GM10266 (cell line): ENCODE data around the gene SLC35F4.

ENCODE experiments used
- DNase-seq: peaks from one replicate; pipeline ENCODE4 v3.0.0; 2012; ENCODE audit errors: extremely low spot score
- TF ChIP-seq, protein P1 (sequence below): IDR thresholded peaks from 2 replicates; pipeline ENCODE4 v1.5.1; 2012; ENCODE audit warnings: mild to moderate bottlenecking, low read depth; ENCODE audit not compliant: control insufficient read depth, insufficient read depth; ENCODE audit errors: missing control alignments

The SLC35F4 gene

DNA sequence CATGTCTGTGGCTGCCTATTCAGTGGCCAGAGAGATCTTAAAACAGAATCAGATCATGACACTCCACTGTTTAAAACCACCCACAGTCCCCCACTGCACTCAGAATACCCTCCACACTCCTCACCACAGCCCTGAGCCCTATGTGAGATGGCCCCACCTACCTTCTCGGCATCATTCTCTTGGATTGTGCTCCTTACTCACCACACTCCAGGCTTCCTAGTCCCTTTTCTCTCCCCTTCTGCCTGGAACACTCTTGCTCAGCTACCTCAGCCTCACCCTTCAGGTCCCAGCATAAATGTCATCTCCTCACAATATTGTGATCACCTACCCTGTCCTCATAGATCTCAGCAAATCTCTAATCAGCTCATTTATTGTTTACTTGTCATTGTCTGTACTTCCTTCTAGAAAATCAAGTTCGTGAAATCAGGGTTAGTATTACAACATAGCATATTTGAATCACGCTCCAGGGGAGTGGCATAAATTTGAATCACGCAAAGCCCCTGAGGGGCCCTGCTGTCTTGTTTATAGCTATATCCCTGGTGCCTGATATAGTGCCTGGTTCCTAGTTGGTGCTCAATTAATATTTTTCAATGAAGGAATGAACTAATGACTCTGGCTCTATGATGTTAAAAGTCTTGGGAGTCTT is 42.8 kb downstream of the SLC35F4 start:
- no peak for DNase-seq
- TF ChIP-seq, protein P1, sequence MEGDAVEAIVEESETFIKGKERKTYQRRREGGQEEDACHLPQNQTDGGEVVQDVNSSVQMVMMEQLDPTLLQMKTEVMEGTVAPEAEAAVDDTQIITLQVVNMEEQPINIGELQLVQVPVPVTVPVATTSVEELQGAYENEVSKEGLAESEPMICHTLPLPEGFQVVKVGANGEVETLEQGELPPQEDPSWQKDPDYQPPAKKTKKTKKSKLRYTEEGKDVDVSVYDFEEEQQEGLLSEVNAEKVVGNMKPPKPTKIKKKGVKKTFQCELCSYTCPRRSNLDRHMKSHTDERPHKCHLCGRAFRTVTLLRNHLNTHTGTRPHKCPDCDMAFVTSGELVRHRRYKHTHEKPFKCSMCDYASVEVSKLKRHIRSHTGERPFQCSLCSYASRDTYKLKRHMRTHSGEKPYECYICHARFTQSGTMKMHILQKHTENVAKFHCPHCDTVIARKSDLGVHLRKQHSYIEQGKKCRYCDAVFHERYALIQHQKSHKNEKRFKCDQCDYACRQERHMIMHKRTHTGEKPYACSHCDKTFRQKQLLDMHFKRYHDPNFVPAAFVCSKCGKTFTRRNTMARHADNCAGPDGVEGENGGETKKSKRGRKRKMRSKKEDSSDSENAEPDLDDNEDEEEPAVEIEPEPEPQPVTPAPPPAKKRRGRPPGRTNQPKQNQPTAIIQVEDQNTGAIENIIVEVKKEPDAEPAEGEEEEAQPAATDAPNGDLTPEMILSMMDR, result no peak

DNA sequence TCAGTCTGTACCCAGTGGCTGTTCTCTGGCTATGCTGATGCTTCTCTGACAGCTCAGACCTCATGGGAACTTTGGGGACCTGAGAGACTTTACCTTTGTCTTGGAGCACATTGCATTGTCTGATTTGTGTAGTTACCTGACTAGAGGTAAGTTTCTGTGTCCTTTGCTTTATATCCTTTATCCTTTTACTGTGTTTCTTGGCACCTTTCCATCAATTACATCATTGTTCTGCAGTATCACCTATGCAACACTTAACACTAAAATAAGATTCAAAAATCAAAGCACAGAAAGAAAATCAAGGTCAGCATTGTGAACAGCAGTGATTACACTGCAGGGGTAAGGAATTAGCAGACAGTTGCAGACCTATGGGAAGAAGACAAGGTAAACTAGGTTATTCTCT is 43.8 kb downstream of the SLC35F4 start:
- no peak for DNase-seq
- TF ChIP-seq, protein P1, result no peak

DNA sequence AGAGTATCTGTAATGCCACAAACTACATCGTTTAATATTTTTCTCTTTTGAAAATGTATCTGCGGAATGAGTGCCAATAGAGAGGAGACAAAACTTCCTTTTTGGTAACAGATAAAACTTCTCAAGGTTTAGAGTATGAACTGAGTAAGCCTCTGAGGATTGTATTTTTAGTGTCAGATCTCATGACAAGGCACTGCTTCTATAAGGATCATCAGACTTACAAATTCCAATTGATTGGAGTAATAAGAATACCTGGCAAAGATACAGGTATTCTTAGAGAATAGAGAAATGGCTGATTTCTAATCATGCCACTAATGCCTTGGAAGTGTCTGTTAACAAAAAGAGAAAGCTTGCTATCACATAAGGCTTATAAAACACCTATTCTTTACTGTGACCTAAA is 45.3 kb downstream of the SLC35F4 start:
- DNase-seq, result no peak
- TF ChIP-seq, protein P1, result no peak

DNA sequence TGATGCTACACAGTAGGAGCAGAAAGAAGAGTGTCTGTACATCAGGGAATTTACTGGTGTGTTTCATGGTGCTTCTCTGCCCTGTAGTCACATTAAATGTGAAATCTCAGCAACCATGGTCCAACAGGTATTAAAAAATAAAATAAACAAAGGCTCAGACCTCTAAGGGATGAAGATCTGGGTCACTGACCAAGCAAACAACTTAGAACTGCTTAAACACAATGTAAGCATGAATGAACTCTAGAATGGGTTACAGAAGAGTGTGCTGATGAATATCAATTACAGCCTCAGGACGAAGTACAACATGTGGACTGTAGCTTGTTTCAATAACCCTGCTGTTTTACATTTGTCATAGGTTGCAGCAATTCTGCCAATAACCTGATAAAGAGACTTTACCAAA is 47.4 kb downstream of the SLC35F4 start:
- DNase-seq, result no peak
- TF ChIP-seq, protein P1, result no peak

DNA sequence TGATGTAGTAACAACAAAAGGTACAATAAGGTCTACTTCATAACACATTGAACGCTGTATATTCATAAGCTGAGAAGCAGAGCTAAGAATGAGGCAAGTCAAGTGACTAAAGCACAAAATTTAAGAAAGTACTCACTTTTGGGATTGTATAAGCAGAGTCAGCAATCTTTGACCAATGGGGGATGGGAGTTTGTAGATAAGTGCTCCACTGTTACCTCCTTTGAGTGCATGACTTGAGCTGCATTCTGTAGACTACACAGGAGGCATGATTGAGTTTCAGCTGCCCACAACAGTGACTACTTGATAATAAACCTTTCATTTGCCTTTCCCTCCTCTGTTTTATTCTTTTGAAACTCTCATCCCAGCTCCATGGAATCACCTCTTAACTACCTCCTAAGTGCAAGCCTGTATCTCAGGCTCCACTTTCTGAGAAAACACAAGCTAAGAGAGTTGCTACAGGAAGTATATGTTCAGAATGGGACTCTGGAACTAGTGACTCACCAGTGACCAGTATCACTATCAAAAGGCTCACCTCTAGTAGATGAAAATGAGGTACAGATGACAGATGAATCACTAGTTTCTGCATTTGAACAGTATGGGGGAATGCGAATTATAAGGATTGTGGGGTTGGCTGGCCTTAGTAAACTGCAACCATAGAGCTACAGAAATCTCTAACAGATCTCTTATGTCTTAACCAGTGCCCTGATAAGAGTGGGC is 49.2 kb downstream of the SLC35F4 start:
- TF ChIP-seq, protein P1, result no peak
- DNase-seq, result no peak

DNA sequence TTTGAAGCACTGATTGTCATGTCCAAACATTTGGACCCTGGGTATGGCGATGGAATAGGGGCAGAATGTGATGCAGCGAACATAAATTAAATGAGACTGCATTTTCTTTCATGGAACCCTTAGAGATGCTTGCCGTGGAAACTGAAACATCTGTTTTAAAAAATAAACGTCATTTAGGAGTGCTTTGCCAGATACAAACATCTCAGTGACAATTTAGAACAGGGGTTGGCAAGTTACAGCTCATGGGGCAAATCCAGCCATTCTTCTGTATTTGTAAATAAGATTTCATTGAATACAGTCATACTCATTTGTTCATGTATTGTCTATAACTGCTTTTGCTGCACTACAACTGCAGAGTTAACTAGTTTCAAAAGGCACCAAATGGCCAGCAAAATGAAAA is 51.2 kb downstream of the SLC35F4 start:
- TF ChIP-seq, protein P1, result no peak
- DNase-seq, result no peak

DNA sequence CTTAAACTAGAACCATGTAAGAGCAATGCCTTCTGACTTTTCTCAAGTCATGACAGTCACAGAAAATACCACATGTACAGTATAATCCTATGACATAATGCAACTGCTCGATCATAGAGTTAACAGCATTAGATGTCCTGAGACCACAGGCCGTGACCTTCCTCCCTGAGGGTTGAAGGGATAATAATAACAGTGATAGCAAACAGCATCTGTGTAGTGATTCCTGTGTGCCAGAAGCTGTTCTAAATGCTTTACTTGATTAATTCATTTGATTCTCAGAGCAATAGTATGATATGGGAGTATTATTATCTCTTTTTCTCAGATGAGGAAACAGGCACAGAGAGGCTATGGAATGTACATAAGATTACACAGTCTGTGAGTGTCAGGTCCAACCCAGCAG is 53.2 kb downstream of the SLC35F4 start:
- no peak for DNase-seq
- TF ChIP-seq, protein P1, result no peak
